Stimulated activated naive CD4-positive, alpha-beta T cell treated with Interleukin-2 at 50 U/mL for 16 hours (primary cell): Measurements from ENCODE around the gene CDK17.
"Not testable (repeated sequence)": the region's sequence is repeated elsewhere in the genome, so short reads cannot be mapped to it uniquely, and the experiment has no call there.

ENCODE experiments used
- DNase-seq: peaks from one replicate; lab custom pipeline; 2025; lab: John Stamatoyannopoulos, UW

CDK17 gene

GRCh38 chr12:96315741-96316481 lies 84.3 kb downstream of the CDK17 start:
- not testable (repeated sequence) for DNase-seq

GRCh38 chr12:96314723-96315122 lies 85.5 kb downstream of the CDK17 start:
- no peak for DNase-seq

GRCh38 chr12:96313606-96314005 lies 86.6 kb downstream of the CDK17 start:
- no peak for DNase-seq

- no peak for DNase-seq
These were observed 89.0 kb downstream of the CDK17 start for GRCh38 chr12:96311191-96311590.

GRCh38 chr12:96310067-96310466 lies 90.2 kb downstream of the CDK17 start:
- DNase-seq = no peak

GRCh38 chr12:96308881-96309280 lies 91.4 kb downstream of the CDK17 start:
- no peak for DNase-seq

- no peak for DNase-seq
These were observed 94.6 kb downstream of the CDK17 start for GRCh38 chr12:96305665-96306064.

- no peak for DNase-seq
These were observed 96.6 kb downstream of the CDK17 start for GRCh38 chr12:96303653-96304052.

- DNase-seq = no peak
These were observed 97.4 kb downstream of the CDK17 start for GRCh38 chr12:96302687-96303310.

GRCh38 chr12:96301732-96302131 lies 98.5 kb downstream of the CDK17 start:
- no peak for DNase-seq

- DNase-seq = no peak
These were observed 100.2 kb downstream of the CDK17 start for GRCh38 chr12:96300064-96300463.

- DNase-seq = no peak
These were observed 102.7 kb downstream of the CDK17 start for GRCh38 chr12:96297504-96297903.

- DNase-seq = no peak
These were observed 104.6 kb downstream of the CDK17 start for GRCh38 chr12:96295532-96296160.

GRCh38 chr12:96294831-96295230 lies 105.4 kb downstream of the CDK17 start:
- DNase-seq = no peak

- DNase-seq = no peak
These were observed 107.1 kb downstream of the CDK17 start for GRCh38 chr12:96293093-96293492.

- DNase-seq = no peak
These were observed 111.2 kb downstream of the CDK17 start for GRCh38 chr12:96289067-96289466.

GRCh38 chr12:96285158-96285557 lies 115.1 kb downstream of the CDK17 start:
- no peak for DNase-seq

GRCh38 chr12:96274331-96274730 lies 125.9 kb downstream of the CDK17 start:
- DNase-seq = no peak

- DNase-seq = no peak
These were observed 128.6 kb downstream of the CDK17 start for GRCh38 chr12:96271469-96272199.

- no peak for DNase-seq
These were observed 134.0 kb downstream of the CDK17 start for GRCh38 chr12:96266238-96266637.

- no peak for DNase-seq
These were observed 134.4 kb downstream of the CDK17 start for GRCh38 chr12:96265836-96266235.

GRCh38 chr12:96265400-96265799 lies 134.8 kb downstream of the CDK17 start:
- DNase-seq = no peak

GRCh38 chr12:96263449-96263902 lies 136.8 kb downstream of the CDK17 start:
- no peak for DNase-seq
